Fibroblast of pulmonary artery (primary cell): Measurements from ENCODE around the gene PBX3.

ENCODE experiments used
- DNase-seq: peaks from one replicate; pipeline ENCODE4 v3.0.0-alpha.2; 2010; ENCODE audit warnings: low read depth
- H3K4me3 ChIP-seq: replicated peaks from 2 replicates; pipeline ENCODE4 v1.5.1; 2011; ENCODE audit warnings: low read depth, mild to moderate bottlenecking, control low read depth, low read length, moderate library complexity
- CTCF ChIP-seq: IDR thresholded peaks from 2 replicates; pipeline ENCODE4 v1.5.1; 2011; ENCODE audit warnings: mild to moderate bottlenecking, control low read depth, low read length, inconsistent platforms; ENCODE audit errors: missing control alignments

The PBX3 gene

GRCh38 chr9:125911861-125912644 lies 164.9 kb downstream of the PBX3 start:
- DNase-seq: no peak
- H3K4me3 ChIP-seq: no peak overlapping the region
- TF ChIP-seq CTCF: no peak

- TF ChIP-seq CTCF: no peak
- H3K4me3 ChIP-seq: no peak overlapping the region
- DNase-seq: no peak
Observed at GRCh38 chr9:125912667-125913066, 165.5 kb downstream of the PBX3 start.

GRCh38 chr9:125913551-125913950 lies 166.4 kb downstream of the PBX3 start:
- H3K4me3 ChIP-seq: no peak overlapping the region
- TF ChIP-seq CTCF: no peak
- no peak for DNase-seq

GRCh38 chr9:125914411-125914810 lies 167.2 kb downstream of the PBX3 start:
- H3K4me3 ChIP-seq: no peak overlapping the region
- TF ChIP-seq CTCF: no peak
- no peak for DNase-seq

GRCh38 chr9:125915606-125916005 lies 168.4 kb downstream of the PBX3 start:
- no peak for DNase-seq
- no peak overlapping the region for H3K4me3 ChIP-seq
- TF ChIP-seq CTCF: no peak

GRCh38 chr9:125919565-125919964 lies 172.4 kb downstream of the PBX3 start:
- no peak for DNase-seq
- TF ChIP-seq CTCF: no peak
- no peak overlapping the region for H3K4me3 ChIP-seq

GRCh38 chr9:125920402-125920801 lies 173.2 kb downstream of the PBX3 start:
- no peak overlapping the region for H3K4me3 ChIP-seq
- no peak for TF ChIP-seq CTCF
- DNase-seq: no peak
